ENCODE measurements around the gene PGP.
A peak's percentile ranks its signal among the peaks of the same experiment; 100 is the strongest.

Gene PGP

GRCh38 chr16:2223942-2224486 is 9.4 kb upstream of the PGP start:
- Mint-ChIP-seq H3K4me1 (peaks cover 8% of the 10 kb centered on the region), H3K27me3 (no peaks in the 10 kb centered on the region), H3K36me3 (ENCODE audit: insufficient read depth) (peaks cover 3% of the 10 kb centered on the region), H3K9me3 (no peaks in the 10 kb centered on the region), H3K27ac (ENCODE audit: low read depth) (peak overlapping the region; percentile 33), H3K4me3 (peak overlapping the region; percentile 79)
- DNase-seq (ENCODE audit: low spot score in 2 of 2) (peak in 1 of 2 donors; percentile 23), ATAC-seq (replicated peaks; ENCODE audit: extremely low read depth, poor library complexity, severe bottlenecking) (peak; percentile 34)

- H3K9me3 Mint-ChIP-seq: no peaks in the 10 kb centered on the region
- peak within 1 kb of the TSS; percentile 33 for H3K27ac Mint-ChIP-seq (ENCODE audit: low read depth)
- peak; percentile 96 for ATAC-seq (replicated peaks; ENCODE audit: extremely low read depth, poor library complexity, severe bottlenecking)
Observed at GRCh38 chr16:2223221-2223941, 8.7 kb upstream of the PGP start, which contains the start of gene E4F1. TSS of gene E4F1 (plus strand) at chr16:2223591. CDS start at chr16:2223614, 23 bp downstream.

DNA sequence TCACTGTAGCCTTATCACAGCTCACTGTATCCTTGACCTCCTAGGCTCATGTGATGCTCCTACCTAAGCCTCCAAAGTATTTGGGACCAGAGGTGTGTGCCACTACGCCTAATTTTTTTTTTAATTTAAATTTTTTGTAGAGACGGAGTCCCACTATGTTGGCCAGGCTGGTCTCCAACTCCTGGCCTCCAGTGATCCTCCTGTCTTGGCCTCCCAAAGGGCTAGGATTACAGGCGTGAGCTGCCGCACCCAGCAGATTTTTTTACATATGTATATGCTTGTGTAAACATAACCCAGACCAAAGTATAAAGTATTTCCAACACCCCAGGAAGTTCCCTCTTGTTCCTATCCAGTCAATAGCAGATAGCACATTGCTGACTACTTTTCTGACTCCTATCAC is 1.7 kb upstream of the PGP start:
- H3K4me1 Mint-ChIP-seq: peaks cover 6% of the 10 kb centered on the region
- H3K27me3 Mint-ChIP-seq: no peaks in the 10 kb centered on the region
- H3K9me3 Mint-ChIP-seq: no peaks in the 10 kb centered on the region
- peaks cover 10% of the 10 kb centered on the region for H3K36me3 Mint-ChIP-seq (ENCODE audit: insufficient read depth)
- ATAC-seq (replicated peaks; ENCODE audit: extremely low read depth, poor library complexity, severe bottlenecking): no peak
- peak overlapping the region; percentile 68 for H3K27ac Mint-ChIP-seq (ENCODE audit: low read depth)
- peak overlapping the region; percentile 81 for H3K4me3 Mint-ChIP-seq
- DNase-seq (ENCODE audit: low spot score in 2 of 2): no peak

More at GRCh38 chr16:2223221-2223941, 8.7 kb upstream of the PGP start, which contains the start of gene E4F1:
- peak; percentile 97 to 98 for DNase-seq (ENCODE audit: low spot score in 2 of 2)
- Mint-ChIP-seq H3K4me1 (peaks cover 8% of the 10 kb centered on the region), H3K27me3 (no peaks in the 10 kb centered on the region), H3K36me3 (ENCODE audit: insufficient read depth) (peaks cover 3% of the 10 kb centered on the region), H3K4me3 (peak within 1 kb of the TSS; percentile 79)

- H3K4me3 Mint-ChIP-seq: peak overlapping the region; percentile 81
- H3K27ac Mint-ChIP-seq (ENCODE audit: low read depth): peak overlapping the region; percentile 68
- H3K27me3 Mint-ChIP-seq: no peaks in the 10 kb centered on the region
- H3K9me3 Mint-ChIP-seq: no peaks in the 10 kb centered on the region
- ATAC-seq (replicated peaks; ENCODE audit: extremely low read depth, poor library complexity, severe bottlenecking) (no peak), DNase-seq (ENCODE audit: low spot score in 2 of 2) (no peak)
- peaks cover 10% of the 10 kb centered on the region for H3K36me3 Mint-ChIP-seq (ENCODE audit: insufficient read depth)
- H3K4me1 Mint-ChIP-seq: peaks cover 6% of the 10 kb centered on the region
Observed at GRCh38 chr16:2213817-2214718, 572 bp downstream of the PGP start.

- Mint-ChIP-seq H3K27me3 (no peaks in the 10 kb centered on the region), H3K27ac (ENCODE audit: low read depth) (no peak overlapping the region), H3K36me3 (ENCODE audit: insufficient read depth) (peaks cover 14% of the 10 kb centered on the region), H3K9me3 (no peaks in the 10 kb centered on the region), H3K4me3 (peak overlapping the region; percentile 60), H3K4me1 (peaks cover 6% of the 10 kb centered on the region)
- ATAC-seq (replicated peaks; ENCODE audit: extremely low read depth, poor library complexity, severe bottlenecking) (no peak), DNase-seq (ENCODE audit: low spot score in 2 of 2) (no peak)
Observed at GRCh38 chr16:2212362-2213324, 2.0 kb downstream of the PGP start.

DNA sequence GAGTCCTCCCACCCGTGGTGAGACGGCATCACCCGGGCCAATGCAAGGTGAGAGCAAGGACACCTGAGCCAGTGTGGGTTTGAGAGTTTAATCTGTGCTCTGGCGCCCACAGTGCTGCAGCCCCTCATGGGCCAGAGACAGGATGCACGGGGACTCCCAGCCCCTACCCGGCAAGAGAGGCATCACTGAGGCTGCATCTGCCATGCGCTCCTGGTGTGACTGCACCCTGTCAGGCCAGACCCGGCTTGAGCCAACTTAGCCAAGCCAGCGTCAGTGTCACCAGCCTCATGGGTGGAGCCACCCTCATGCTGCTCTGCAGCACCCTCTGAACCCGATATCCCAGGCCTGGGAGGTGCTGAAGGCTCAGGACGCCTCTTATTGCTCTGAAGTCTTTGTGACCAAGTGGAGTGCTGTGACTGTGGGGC is 2.7 kb downstream of the PGP start:
- no peaks in the 10 kb centered on the region for H3K27me3 Mint-ChIP-seq
- ATAC-seq (replicated peaks; ENCODE audit: extremely low read depth, poor library complexity, severe bottlenecking) (no peak), DNase-seq (ENCODE audit: low spot score in 2 of 2) (no peak)
- H3K36me3 Mint-ChIP-seq (ENCODE audit: insufficient read depth): peaks cover 18% of the 10 kb centered on the region
- peaks cover 6% of the 10 kb centered on the region for H3K4me1 Mint-ChIP-seq
- no peak overlapping the region for H3K4me3 Mint-ChIP-seq
- no peaks in the 10 kb centered on the region for H3K9me3 Mint-ChIP-seq
- H3K27ac Mint-ChIP-seq (ENCODE audit: low read depth): no peak overlapping the region

DNA sequence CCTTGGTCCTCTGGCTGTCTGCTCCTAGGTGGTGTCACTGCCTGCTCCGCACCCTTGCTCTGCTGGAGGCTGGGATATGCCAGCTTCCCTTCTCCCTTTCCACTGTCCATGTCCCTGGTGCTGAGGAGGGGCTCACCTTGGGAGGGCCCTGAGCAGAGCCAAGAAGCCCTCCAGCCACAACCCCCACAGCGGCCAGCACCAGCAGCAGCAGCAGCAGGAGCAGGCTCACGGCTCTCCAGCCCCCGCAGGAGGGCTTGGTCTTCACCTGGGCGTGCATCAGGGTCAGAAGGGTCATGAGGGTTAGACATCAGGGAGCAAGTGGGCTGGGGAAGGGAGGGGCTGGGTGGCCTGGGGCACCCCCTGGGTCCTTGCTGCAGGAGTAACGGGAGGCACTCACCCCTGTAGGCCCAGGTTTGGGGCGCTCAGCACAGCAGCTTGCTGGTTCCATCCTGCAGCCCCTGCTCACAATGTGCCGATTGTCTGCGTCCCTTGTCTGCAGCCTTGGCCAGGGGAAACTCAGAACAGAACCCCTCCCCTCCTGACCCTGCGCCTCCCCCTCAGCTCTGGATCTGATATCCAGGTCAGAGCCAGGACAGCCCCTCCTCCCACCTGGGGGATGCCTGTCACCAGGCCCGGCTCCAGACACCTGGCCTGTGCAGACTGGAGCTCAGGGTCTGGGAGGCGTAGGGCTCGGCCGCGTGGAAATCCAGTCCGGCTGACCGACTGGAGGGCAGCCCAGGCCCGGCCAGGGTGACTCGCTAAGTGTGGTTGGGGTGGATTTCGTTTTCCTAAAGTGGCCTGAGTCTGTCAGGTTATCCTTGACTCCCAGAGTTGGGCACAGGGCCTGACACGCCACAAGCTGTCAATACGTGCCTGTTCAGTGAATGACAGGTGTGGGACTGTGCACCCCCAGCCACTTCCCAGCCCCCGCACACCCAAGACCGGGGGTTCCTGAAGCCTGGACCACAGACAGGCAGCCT is 4.0 kb downstream of the PGP start, which contains the start of gene BRICD5:
Gene BRICD5 (minus strand): TSS at position 478 of the 980 bp plus-strand sequence. CDS start 30 bp downstream, at position 448.
- no peak for ATAC-seq (replicated peaks; ENCODE audit: extremely low read depth, poor library complexity, severe bottlenecking)
- Mint-ChIP-seq H3K4me3 (no peak within 1 kb of the TSS), H3K27ac (ENCODE audit: low read depth) (no peak within 1 kb of the TSS), H3K9me3 (no peaks in the 10 kb centered on the region), H3K36me3 (ENCODE audit: insufficient read depth) (peaks cover 21% of the 10 kb centered on the region), H3K27me3 (no peaks in the 10 kb centered on the region), H3K4me1 (peaks cover 13% of the 10 kb centered on the region)
- DNase-seq (ENCODE audit: low spot score in 2 of 2): no peak

- DNase-seq (ENCODE audit: low spot score in 2 of 2): no peak
- H3K27me3 Mint-ChIP-seq: no peaks in the 10 kb centered on the region
- H3K27ac Mint-ChIP-seq (ENCODE audit: low read depth): no peak overlapping the region
- H3K9me3 Mint-ChIP-seq: no peaks in the 10 kb centered on the region
- H3K36me3 Mint-ChIP-seq (ENCODE audit: insufficient read depth): peaks cover 21% of the 10 kb centered on the region
- ATAC-seq (replicated peaks; ENCODE audit: extremely low read depth, poor library complexity, severe bottlenecking): no peak
- H3K4me3 Mint-ChIP-seq: no peak overlapping the region
- peaks cover 13% of the 10 kb centered on the region for H3K4me1 Mint-ChIP-seq
Observed at GRCh38 chr16:2210009-2210332, 4.7 kb downstream of the PGP start.

DNA sequence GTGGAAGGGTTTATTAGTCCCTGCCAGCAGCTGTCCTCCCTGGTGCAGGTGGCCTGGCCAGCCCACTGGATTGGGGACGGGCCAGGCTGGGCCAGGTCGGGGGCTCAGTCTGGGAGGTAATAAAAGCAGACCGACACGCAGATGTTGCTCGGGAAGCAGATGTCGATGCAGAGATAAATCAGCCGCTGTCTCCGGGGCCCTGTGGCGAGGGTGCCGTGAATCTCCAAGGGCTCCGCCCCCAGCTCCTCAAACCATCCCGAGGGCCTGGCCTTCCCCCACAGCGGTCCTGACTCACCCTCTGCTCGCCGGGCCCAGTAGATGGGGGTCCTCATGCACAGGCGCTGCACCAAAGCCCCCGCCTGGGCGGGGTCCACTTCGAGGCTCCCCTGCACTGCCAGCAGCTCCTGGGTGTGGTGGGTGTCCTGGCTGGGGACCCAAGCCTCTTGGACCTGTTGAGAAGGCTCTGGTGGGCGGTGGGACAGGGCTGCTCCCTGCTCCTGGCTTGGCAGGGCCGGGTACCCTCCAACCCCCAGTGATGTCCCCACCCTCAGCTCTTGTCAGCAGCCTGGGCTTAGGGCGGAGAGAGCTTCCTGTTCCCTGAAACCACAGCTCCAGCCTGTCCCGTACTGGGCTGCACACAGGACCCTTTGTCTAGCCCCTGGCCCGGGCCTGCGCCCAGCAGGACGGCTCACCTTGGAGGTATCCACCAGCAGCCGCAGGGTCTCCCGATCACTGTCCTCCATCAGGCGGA is 5.2 kb downstream of the PGP start:
- no peak for ATAC-seq (replicated peaks; ENCODE audit: extremely low read depth, poor library complexity, severe bottlenecking)
- Mint-ChIP-seq H3K4me1 (peaks cover 17% of the 10 kb centered on the region), H3K27ac (ENCODE audit: low read depth) (no peak overlapping the region), H3K9me3 (no peaks in the 10 kb centered on the region), H3K4me3 (no peak overlapping the region), H3K36me3 (ENCODE audit: insufficient read depth) (peaks cover 22% of the 10 kb centered on the region), H3K27me3 (no peaks in the 10 kb centered on the region)
- no peak for DNase-seq (ENCODE audit: low spot score in 2 of 2)

- DNase-seq (ENCODE audit: low spot score in 2 of 2): no peak
- Mint-ChIP-seq H3K4me1 (peaks cover 20% of the 10 kb centered on the region), H3K9me3 (no peaks in the 10 kb centered on the region), H3K4me3 (no peak overlapping the region), H3K27ac (ENCODE audit: low read depth) (no peak overlapping the region), H3K27me3 (no peaks in the 10 kb centered on the region), H3K36me3 (ENCODE audit: insufficient read depth) (peaks cover 22% of the 10 kb centered on the region)
- ATAC-seq (replicated peaks; ENCODE audit: extremely low read depth, poor library complexity, severe bottlenecking): no peak
Observed at GRCh38 chr16:2208772-2209171, 5.9 kb downstream of the PGP start.
